HG02884 (cell line): Measurements from ENCODE around the gene MRM1.

Experiments
- ATAC-seq: cut with Tn5 transposase; IDR thresholded peaks from one replicate; pipeline ENCODE4 v1.9.1; 2021; ENCODE audit warnings: mild to moderate bottlenecking, moderate library complexity; ENCODE audit not compliant: unreplicated experiment

MRM1 gene

DNA sequence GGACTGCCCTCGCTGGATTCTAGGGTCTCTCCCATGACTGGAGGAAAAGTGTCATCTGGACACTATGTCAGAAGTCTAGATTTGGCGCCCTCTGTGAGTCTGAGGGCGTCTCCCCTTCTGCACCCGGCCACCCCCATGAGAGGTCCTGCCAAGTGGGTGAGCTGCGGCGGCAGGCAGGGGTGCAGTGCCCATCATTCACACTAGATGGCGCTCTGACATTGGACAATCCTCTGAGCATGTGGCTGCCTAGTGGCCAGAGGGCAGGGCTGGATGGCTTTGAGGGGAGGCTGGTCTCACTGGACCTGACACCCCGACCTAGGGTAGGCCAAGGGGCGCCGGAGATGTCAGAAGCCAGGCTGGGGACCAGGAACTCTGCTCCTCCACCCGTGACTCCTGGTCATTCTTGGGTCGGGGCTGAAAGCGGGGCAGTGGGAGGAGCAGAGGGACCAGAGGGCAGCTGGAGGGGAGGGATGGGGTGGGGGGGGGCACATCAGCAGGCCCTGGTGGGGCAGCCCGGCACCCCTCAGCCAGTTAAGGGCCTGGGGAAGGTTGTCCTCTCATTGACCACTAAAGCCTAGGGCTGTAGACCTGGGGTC, 28.0 kb downstream of the MRM1 start:
- ATAC-seq = no peak

DNA sequence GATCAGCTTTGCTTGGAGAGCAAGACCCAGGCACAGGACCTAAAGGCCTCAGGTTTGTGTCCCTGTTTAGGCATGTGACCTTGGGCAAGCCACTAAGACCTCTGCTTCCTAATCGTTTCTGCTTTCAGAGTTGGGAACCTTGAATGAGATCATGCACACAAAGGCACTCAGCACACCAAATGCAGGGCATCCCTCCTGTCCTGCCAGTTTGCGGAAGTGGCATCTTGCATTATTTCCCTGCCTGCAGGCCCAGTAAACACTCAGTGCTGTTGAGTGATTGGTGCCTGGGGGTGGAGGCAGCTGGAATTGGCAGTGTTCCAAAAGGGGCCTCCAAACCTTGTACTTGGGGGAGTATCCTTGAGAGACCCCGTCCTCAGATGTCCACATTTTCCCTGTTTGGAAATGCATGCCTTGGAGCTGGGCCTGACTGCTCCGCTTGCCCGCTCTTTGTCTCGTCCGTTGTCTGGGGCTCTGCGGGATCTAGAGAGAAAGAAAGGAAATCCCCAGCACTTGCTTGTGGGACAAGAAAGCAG, 28.7 kb downstream of the MRM1 start:
- ATAC-seq = no peak

DNA sequence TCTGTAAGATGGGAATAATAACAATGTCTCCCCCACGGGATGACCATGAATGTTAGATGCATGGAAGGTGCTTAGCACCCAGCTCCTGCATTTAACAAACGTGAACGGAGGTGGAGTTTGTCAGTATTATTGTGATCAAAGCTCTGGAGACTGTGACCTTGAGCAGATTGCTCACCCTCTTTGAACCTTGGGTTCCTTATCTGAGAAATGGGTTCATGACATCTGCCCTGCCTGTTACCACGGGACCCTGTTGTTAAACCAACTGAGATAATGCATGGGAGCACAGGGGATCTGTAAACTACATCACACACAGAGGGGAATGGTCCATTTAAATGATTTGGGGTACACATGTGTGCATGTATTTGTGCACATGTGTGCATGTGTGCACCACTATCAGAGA, 29.6 kb downstream of the MRM1 start:
- no peak for ATAC-seq

DNA sequence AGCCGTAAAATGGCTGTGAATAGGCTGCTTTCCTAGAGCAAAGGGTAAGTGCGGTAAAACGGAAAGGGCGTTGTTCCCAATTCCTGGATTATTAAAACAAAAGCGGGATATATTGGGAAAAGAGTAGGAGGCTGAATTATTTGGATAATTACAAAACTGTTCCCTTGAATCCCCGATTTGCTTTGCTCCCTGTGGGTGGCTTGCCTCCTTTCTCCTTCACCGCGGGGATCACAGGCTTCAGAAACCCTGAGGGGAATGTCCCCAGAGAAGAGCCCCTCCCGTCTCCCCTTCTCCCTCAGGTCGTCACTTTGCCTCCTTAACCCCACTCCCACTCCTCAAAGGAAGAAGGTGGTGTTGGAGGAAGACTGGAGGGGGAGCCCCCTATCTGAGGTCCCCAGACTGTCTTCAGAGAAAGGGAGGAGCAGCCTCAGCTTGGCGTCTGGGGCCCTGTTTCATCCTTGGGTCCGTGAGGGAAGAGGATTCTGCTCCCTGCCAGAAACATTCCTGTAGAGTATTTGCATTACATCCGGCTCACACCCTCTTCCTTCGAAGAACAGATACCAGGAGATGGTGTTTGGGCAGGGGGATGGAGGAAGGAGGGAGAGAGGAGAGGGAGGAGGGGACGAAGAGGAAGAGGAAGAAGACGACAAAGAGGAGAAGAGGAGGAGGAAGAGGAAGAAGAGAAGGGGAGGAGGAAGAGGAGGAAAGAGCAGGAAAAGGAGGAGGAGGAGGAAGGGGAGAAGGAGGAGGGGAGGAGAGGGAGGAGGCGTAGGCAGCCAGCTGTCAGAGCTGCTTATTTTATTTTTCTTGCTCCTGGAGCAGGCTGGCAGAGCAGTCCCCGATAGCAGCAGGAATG, 31.8 kb downstream of the MRM1 start:
- no peak for ATAC-seq

DNA sequence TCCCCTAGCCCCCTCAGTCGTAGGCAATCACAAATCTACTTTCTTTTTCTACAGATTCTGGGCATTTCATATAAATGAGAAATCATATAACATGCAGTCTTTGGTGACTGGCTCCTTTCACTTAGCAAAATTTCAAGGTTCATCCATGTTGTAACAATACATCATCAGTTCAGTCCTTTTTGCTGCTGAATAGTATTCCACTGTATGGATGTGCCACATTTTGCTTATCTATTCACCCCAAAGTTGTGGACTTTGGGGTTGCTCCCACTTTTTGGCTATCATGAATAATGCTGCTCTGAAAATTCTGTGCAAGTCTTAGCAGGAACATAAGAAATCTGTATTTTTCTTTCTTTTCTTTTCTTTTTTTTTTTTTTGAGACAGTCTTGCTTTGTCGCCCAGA, 39.0 kb downstream of the MRM1 start:
- no peak for ATAC-seq

DNA sequence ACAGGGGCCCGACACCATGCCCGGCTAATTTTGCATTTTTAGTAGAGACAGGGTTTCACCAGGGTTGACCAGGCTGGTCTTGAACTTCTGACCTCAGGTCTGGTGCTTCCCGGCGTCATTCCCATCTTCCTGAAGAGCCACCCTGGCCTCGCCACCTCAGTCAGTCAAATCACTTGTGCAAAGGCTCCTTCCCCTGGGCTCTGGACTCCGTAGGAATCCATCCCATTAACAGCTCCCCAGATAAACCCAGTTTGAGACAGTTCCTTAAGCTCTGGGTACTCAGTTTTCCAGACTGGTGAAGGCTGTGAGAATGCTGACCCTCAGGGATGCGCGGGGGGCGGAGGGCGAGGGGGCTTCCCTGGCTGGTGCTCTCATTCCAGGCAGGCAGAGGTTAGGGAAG, 39.5 kb downstream of the MRM1 start:
- ATAC-seq = no peak

DNA sequence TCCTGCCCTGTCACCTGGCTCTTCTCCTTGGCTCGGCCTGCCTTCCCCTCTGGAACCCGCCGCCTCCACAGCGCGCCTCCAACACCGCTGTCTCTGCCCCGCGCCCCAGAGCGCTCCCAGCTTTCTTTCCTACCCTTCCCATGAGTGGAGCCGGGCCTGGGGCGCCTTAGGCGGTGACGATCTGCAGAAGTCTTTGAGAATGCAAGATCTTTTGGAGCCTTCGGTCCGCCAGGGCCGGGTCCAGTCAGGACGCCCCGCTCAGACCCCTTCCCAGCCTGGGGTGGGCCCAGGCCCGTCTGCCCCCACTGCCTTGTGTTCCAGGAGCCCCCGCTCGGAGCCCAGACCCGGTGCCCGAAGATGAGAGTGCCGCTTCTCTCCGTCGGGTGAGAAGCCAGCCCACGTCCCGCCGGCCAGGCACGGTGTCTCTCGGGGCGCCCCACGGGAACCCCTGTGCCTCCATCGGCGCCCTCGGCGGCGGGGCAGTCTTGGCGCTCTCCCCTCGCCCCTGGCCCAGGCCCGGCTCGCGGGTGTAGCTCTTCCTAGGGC, 40.0 kb downstream of the MRM1 start:
- ATAC-seq = no peak

DNA sequence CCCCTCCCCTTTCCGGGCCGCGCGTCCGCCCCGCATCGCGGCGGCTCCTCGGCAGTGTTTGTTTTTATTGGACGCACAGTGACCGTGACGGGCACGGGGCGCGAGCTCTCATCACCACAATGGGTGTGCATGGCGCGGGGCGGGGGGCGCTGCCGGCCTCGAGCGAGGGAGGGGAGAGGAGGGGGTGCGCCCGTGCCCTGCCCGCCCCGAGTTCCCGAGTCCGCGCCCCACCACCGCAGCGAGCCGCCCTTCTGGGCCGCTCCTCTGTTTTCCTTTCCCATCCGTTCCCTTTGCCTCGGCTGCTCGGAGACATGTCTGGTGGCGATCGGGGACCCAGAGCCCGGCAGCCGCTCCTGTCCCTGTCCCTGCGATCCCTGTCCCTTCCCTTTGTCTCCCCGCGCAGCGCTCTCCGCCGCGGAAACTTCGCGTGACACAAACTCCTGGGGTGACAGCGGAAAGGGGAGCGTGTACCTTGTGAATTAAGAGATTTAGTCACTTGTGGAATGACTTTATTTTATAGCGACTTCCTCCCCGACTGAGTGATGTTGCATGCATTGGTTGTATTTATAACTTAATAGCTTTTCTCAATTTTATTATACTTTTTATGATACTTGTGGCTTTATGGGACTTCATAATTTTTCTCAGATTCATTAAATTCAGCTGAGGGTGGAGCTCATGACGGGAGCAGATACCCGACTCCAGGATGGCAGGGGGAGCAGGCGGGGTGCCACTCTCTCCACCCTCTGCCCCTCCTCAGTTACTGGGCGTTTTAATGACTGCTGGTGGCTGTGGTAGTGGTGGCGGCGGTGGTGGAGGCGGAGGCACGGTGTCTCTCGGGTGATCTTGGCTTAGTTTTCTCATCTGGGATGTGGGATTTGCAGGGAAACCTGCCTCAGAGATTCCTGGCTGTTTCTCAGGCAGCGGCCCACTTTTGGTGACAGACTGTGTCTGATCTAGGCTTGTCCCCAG, 40.8 kb downstream of the MRM1 start:
- no peak for ATAC-seq

DNA sequence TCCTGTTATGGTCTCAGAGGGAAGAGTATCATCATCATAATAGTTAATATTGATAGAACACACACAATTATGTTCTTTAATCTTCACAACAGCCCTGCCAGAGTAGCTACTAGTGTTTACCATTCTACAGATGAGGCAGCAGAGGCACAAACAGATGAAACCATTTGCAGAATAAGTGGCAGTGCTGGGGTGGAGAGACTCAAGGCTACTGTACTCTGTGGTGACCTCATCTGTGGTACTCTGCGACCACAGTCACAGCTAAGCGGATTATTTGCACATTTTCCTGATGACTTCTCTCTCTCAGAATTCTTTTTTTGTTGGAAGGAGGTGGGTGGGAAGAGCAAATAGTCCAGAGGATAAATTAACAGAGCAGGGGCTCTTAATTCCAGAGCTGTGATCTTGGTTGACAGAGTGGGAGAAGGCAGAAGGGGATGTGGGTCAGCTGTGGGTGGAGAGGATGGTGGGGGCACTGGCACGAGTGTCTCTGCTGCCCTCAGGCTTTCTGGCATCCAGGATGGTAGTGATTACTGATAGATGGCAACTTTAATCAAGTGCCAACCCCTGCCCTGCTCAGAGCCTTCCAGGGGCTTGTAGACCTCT, 41.8 kb downstream of the MRM1 start:
- ATAC-seq = no peak

DNA sequence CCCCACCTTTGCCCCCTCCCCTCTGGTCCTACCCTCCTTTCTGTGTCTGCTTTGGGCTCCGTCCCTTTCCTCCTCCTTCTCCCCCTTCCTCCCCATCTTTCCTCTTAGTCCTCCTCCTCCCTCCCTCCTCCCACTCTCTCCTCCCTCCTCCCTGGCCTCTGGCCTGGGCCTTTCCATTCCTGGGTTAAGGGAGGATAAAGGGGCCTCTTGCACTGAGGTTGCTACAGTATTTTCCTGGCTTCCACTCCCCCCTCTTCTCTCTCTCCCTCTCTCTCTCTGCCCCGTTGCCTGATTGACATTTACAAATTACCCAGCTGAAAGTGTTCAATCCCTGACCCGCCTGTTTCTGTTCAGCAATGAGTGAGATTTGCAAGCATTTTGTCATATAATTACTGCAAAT, 44.0 kb downstream of the MRM1 start:
- ATAC-seq = no peak

DNA sequence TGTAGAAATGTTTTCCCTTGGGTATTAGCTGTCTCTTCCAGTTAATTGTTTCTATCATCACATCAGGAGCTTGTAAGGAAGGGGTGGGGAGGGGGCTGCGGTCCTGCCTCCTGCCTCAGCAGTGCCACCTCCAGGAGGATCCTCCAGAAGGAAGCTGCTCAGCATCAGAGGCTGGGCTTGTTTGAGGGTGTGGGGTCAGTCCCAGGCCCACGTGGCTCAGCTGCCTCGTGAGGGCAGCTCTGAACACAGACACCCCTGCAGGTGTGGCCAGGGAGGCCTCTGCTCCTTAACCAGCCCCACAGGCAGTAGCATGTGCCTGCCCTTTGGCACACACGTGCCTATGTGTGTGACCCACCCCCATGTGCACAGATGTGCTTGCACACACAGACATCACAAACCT, 46.3 kb downstream of the MRM1 start:
- ATAC-seq = no peak

DNA sequence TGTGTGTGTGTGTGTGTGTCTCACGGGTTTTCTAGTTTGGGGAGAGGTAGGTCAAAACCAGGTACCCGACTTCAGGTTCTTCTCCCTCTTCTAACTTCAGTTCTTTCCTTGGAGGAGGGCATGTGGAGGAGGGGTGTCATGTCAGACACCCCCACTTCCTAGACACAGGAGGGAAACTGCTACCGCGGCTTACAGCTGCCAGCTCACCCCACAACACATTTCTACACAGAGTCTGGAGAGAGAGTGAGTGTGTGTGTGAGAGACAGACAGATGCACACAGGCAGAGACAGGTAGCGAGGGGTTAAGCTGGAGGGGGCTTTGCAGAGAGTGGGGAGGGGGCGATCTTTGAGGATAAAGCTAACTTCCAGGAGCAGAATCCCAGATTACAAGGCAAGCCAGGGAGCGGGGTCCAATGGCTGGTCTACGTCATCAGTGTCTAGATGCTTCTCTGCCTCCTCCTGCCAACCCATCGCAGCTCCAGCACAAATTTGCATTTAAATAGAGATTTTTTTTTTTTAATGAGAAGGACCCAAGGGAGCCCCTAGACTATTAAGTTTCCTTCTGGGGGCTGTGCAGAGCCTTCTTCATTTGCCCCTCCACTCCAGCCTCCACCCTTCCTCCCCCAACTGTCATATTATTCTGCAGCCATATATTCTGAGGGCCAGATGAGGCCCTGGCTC, 48.9 kb downstream of the MRM1 start:
- ATAC-seq = no peak

DNA sequence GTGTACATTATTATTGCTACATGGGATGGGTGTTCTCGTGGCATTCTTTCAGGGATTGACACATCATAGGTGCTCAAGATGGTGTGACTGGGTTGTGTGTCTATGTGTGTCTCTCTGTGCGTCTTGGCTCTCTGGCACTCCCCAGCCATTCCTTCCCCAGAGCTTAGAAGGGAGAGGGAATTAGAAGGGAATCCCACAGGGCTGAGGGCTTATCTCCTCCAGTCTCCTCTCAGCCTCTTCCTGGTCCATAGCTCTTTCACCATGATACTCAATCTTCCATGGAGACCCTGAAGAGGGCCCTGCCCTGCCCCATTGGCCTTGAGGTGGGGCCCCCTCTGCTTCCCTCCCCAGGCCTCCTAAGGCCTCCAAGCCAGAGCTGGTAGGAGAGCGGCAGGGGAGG, 52.0 kb downstream of the MRM1 start:
- no peak for ATAC-seq

DNA sequence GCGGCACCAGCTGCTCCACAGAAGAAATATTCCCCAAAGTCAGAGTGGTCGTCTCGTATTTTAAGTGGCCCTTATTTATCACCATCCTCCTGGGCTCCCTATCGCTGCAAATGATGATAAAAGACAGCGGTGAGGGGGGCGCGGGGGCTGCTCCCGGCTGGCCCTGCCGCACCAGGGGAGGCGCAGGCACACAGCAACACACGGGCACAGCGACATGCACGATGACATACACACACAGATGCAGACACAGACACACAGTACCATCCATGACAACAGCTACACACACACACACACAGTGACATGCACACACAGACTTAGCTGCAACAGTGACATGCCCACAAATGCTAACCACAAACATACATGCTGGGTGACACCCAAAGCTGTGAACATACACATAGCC, 52.5 kb downstream of the MRM1 start:
- ATAC-seq = no peak

DNA sequence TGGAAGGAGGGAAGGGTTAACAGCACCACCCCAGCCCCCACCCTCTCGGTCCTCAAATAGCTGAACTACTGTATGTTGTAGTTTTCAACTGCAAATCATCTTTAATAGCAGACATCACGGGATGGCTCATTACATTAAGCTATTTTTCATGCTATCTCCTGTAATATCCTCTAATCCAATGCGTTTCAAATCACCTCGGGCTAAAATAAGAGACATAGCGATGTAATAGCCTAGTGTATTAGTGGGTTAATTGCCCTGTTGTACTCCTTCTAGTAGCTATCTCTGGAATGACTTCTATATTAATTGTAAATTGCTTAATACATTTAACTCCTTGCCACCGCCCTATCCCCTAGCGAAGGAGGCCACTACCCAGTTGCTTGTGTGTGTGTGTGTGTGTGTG, 54.3 kb downstream of the MRM1 start:
- no peak for ATAC-seq

DNA sequence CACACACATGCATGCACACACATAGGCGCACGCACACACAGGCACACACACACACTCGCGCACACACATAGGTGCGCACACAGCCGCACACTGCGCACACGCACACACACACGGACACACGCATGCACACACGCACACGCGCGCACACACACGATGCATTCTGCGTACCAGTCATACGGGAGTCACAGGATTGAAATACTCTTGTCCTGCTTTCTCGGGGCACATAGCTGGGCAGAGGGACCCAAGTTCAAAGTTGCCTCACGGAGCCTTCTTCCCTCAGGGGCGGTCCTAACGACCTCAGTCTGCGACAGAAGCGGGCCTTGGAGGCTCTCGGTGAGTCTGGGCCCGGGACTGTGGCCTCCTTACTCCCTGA, 56.0 kb downstream of the MRM1 start:
- no peak for ATAC-seq

DNA sequence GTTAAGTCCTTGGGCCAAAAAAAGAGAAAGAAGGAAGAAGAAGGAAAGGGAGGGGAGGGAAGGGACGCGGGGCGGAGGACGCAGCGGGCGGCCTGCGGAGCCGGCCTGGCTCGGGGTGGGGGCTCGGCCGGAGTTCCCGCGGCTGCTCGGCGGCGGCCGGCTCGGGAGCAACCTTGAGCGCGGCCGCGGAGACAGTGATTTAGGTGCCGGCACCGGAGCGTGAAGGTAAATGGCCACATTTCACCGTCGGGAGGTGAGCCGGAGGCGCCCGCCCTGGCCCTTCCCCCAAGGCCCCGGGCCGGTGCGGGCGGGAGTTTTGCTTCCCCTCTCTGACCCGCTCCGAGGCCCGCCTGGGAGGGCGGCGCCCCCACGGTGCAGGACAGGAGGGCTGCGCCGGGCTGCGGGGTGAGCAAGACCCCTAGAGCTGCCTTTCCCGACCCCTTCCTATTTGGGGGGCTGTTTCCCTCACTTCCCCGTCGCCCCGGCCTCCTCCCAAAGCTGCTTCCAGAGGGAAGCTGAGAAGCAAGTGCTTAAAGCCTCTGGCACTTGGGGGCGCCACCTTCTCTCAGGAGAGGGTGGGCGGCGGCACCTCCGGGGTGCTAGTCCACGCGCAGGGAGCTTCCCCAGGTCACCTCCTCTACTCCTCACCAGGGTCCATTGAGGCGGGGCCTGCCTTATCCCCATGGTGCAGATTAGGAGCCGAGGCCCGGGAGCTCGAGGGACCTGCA, 56.5 kb downstream of the MRM1 start:
- no peak for ATAC-seq
